Keratinocyte (primary cell): ENCODE data around the gene ANGPT4.

Experiments used
- CTCF ChIP-seq, 3 experiments: IDR thresholded peaks in 1 of 3; conservative IDR thresholded peaks in 1 of 3; optimal IDR thresholded peaks in 1 of 3; 2 replicates in 2 of 3; 3 replicates in 1 of 3; pipeline versions ENCODE3 to v1.5.1; 2011; ENCODE audit warnings: low read length in 3 of 3, mild to moderate bottlenecking in 3 of 3, moderate library complexity in 2 of 3, control low read depth in 1 of 3, inconsistent platforms in 1 of 3; ENCODE audit not compliant: insufficient read depth in 2 of 3; ENCODE audit errors: extremely low read depth in 1 of 3
- EZH2 ChIP-seq: IDR thresholded peaks from one replicate; pipeline ENCODE4 v1.6.1; 2012; ENCODE audit warnings: inconsistent platforms, mild to moderate bottlenecking, low read length, moderate library complexity

- peak in 2 of 3 experiments; percentile 6 to 46 for TF ChIP-seq CTCF (optimal IDR thresholded peaks at IDR 0.05 in 1 of 3, IDR thresholded peaks at IDR 0.05 in 1 of 3, conservative IDR thresholded peaks at IDR 0.05 in 1 of 3; ENCODE audit: extremely low read depth in 1 of 3, insufficient read depth in 2 of 3, low read length in 3 of 3)
- TF ChIP-seq EZH2, result no peak
Observed at GRCh38 chr20:911882-912600, 4.1 kb downstream of the ANGPT4 start.
